ENCODE results near the gene MLLT3.

Gene MLLT3

DNA sequence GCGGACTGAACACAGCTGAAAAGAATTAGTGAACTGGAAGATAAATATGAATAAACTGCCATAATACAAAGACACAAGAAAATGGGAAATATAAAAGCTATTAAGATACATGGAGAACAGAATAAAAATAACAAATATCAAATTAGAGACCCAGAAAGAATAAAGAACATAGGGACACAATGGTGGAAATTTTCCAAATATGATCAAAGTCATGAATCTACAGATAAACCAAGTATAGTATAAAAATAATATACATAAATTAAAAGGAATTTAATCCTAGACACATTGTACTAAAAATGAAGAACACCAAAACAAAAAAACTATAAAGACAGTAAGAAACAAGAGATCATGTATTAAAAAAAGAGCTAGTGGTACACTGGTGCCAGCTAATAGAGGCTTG, 194.9 kb downstream of the MLLT3 start:
- no peak for DNase-seq

DNA sequence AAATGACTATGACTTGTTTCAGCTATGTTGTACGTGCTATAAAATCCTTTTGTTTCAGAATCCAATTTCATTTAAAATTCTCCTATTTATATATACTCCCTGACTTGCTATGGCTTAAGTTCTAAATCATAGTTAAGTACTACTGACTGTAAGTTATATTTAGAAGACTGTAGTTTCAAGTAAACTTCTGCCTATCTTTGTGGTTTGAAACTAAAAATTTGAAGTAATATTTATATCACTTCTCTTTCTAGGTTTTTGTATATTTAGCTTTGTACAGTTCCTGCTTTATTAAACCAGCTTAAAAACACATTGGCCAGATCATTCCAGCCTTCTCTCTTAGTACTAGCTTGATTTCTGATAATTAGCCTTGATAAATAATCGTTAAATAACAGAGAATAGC, 196.3 kb downstream of the MLLT3 start:
- DNase-seq: no peak

DNA sequence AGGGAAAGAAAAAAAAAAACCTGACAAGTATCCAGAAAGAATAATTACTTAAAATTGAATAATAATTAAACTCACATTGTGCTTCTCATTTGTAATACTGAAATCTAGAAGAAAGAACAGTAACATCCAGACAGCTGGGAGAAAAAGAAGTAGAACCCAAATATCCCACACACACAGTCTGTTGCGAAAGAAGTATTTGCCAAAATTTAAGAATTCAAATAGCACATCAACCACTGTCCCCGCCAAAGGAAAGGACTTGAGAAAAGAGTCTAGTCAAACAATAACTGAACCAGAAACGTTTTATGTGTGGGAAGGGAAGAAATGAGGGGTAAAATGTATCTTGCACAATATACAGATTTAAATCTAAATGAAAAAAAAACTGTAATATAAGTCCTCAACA, 202.8 kb downstream of the MLLT3 start:
- DNase-seq: no peak

DNA sequence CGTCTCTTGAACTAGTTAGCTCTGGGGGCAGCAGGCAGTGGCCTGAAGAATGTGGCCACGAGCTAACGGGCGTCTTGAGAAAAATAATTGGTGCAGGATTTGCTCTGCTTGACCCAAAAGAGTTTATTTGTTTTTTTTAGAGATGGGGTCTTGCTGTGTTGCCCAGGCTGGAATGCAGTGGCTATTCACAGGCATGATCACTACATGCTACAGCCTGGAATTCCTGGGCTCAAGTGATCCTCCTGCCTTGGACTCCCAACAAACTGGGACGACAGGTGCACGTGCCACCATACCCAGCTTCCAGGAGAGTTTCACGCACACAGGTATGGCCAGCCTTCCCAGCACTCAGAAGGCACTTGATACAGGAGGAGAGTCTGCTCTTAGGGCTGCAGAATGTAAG, 203.8 kb downstream of the MLLT3 start:
- no peak for DNase-seq

DNA sequence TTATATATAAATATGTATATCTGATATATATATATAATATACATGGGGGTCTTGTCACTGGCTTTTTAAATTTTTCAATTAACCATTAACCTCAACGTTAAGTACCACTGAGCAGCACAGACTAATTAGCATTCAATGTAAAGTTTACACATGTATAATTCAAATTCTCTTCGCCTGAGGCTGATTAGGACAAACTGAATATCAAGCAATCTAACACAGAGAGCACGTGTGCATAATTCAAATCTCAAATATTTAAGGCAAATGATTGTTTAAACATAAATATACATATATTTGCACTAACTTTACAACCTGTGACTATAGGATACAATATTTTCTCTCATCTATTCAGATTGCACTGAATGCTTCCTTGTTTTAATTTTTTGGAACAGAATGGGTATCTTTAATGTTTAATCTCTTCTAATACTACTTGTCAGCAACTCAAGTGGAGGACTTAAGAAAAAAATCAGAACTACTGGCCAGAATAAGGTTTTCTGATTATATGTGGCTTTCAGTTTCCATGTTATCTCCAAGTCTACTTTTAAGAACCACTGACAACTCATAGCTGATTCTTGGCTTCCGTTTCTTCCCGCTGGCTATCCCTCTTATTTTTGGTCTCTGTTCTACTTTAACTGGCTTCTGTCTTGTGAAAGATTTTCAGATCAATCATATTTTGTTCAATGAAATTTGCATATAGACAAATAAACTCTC, 204.8 kb downstream of the MLLT3 start:
- DNase-seq: no peak

DNA sequence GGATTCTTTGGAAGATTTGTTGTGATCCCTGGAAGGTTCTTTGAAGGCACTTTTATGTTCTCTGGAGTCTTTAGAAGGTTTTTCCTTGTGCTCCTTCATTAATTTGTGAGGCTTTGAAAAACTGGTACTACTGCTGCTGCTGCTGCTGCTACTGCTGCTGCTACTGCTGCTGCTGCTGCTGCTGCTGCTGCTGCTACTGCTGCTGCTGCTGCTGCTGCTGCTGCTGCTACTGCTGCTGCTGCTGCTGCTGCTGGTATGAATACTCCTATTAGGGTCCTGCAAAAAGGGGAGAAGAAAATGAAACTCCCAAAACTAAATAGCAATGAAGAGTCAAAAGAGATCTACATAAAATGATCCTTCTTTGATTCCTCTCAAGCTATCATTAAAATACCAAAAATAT, 208.1 kb downstream of the MLLT3 start:
- no peak for DNase-seq

DNA sequence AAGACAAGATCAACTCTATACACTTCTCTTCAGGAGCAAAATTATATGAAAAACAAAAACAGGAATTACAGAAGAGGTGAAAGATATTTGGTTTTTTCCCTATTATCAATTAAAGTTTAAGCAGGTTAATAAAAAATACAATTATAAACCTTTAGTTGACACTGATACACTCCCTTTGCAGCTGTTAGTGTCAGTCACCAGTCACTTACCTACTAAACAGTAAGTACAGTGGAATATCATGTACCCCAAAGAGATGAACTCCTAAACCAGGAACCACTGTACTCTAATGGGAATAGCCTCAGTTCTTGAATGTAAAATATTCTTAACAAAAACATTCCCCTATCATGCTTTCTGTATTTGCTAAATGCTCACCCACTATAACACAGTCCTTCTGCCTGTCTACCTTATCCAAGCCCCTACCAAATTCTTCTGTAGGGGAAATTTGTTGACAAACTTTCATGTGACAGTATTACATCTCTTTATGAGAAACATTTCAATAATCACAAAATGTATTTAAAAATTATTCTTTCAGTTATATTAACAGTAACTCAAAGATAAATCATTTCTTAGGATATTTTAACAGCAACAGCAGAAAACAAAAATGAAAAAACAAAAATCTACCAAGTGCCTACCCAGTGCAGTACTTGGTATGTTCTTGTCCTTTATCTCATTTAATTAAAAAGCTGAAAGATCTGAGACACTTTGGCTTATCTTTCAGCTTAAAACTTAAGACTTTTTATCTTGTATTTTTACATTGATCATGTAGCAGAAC, 212.8 kb downstream of the MLLT3 start:
- no peak for DNase-seq

DNA sequence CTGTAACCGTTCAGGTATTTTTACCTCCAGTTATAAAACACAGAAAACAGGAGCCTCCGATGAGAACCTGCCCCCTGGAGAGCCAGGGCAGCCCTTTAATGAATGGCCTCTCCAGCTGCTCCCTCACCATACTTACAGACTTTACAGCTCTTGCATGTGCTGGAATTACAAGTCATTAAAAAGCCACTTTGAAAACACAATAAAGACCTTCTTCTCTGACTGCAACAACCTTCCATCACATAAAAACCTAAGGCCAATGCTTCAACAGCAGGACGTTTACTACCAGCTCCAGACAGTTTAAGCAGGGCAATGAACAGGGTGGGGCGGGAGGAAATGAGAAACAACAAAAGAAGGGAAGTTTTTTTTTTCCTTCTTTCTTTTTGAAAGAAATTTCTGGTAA, 213.8 kb downstream of the MLLT3 start:
- no peak for DNase-seq

DNA sequence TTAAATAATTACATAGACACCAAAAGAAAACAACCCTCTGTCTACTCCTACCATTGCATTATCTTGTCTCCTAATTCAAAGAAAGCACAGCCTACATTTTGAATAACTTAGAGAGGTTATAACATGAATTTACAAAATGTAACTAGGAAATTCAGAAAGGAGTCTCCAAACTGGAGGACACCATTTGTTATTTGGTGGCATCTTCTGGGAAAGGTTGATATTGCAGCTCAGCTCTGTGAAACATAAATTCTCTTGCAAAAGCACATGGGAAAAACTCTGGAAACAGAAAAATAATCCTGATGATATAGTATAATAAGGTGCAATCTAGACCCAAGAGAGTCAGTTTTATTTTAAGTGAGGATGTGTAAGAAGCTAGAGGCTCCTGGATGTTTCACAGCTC, 215.3 kb downstream of the MLLT3 start:
- DNase-seq: no peak

DNA sequence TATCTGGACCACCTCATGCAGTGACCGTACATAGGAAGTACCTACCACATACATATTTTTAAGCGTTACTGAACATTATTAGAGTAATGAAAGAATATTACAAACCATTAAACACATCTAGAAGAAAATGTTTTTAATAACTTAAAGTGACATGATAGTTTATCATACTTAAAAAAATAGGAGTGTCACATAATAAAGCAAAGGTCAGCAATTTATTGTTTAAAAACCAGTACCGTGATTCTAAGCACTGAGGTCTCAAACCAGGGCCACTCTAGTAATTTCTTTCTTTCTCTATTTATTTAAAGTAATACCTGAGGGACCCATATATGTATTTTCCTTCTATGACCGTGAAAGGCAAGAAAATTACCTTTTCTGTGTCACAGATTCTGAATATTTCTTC, 216.0 kb downstream of the MLLT3 start:
- no peak for DNase-seq

DNA sequence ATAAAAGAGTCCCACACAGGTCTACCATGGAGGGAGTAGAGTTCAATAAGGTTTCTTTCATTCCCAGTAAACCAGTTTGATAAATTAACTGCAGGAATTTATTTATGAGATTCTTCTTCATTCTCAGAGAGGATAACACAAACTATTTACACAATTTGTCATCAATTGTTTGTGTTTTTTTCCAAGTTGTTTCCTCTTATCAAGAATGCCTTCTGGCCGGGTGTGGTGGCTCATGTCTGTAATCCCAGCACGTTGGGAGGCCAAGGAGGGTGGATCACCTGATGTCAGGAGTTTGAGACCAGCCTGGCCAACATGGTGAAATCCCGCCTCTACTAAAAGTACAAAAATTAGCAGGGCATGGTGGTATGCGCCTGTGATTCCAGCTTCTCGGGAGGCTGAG, 216.7 kb downstream of the MLLT3 start:
- no peak for DNase-seq

DNA sequence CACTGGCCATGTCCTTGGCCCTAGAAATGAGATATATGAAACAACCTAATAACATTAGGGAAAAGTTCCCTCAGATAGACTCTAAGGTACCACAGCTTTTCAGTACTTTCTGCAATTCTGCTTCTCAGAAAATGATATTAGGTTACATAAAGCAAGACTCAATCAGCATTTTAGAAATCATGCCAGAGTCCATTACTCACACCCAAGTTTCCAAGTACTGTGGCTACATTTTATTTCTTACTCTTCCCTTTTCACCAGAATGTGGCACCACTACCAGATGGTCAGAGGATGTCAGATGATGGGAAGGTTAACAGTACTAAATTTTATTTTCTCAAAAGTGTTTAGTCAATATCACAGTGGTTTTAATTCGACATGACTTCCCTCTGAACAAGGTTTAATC, 217.2 kb downstream of the MLLT3 start:
- DNase-seq: no peak

DNA sequence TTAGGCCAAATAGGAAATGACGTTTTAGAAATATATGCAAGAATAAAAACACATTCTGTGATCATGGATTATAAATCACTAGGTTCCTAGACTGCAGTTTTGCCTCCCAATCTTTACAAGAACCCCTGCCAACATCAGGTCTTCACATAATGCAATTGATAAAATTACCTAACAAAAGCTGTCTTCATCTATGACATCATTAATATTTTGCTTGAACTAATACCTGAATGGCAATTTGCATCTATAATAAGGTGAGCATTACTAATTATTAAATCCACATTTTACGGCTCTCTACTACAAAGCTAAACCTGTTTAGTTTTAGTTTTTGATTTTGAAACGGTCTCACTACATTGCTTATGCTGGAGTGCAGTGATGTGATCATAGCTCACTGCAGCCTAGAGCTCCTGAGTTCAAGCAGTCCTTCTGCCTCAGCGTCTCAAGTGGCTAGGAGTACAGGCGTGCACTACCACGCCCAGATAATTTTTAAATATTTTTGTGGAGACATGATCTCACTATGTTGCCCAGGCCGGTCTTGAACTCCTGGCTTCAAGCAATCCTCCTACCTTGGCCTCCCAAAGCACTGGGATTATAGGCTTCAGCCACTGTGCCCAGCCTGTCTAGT, 218.0 kb downstream of the MLLT3 start:
- no peak for DNase-seq

DNA sequence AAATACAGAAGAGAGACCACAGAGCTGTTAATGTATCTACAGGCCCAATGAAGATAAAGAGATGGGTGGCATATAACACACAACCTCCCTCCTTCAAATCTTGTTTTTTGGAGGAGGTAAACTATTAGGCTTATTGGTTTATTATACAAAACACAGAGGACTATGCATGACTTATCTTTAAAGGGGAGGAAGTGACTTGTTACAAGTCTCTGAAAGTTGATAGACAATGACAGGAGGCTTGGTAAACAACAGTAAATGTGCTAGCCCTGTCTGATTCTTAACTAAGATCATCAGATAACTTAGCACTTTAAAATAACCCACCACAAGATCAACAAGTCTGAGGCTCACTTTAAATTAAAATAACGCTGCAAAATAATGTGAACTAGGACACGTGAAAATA, 219.0 kb downstream of the MLLT3 start:
- DNase-seq: no peak

DNA sequence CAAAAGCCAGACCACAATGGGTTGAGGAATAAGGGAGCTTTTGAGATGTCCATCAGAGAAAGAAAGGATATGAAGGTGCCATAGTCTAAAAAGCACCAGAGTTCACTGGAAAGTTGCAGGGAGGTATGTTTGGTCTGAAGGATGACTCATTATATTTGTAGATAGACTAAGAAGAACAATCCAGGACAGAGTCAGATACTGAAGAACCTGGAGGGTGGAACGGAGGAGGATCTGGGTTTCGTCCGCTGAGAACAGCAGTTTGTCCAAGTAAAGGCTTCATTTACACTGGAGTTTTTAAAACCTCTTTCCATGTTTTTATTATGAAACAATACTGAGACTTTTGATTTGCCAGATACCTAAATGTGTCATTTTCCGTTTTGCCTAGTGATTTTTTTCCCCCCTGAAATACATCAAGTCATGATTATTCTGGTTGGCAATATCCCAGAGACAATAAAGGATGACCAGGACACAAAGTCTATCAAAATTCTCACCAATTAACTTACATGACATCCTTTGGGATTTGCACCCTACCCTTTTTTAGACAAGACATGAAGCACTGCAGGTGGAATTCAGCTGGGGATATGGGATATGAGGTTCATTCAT, 219.9 kb downstream of the MLLT3 start:
- DNase-seq: no peak

DNA sequence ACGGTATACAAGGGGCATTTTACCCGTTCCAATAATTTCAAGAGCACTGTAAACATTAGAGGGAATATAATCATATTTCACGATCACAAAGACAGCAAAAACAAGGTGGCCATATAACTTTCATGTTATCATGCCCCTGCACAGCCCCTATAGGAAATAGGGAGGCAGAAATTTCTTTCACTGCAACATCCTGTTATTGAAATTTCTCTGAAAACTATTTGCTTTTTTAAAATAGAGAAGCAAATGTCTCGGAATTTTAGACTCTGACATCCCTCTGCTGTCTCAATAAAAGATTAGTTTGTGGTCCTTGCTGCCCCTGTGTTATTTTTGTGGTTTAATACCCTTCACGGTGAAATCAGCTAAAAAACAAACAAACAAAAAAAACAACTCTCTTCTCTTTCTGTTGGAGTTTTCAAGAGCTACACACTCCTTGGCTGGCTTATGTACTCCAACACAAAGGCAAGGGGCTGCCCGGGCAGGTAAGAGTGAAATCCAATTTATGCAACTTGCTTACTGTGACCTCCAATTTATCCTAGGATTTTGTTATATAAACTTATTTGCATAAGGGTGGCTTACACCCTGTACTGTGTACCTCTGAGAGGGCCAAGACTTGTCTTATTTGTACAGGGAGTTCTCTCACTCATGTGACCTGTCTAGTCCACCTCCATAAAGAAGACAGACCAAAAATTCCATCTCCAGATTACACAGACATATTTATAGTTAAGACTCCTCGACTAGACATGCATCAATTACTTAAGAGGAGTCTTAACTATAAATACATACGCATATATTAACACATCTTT, 223.6 kb downstream of the MLLT3 start:
- DNase-seq: no peak

DNA sequence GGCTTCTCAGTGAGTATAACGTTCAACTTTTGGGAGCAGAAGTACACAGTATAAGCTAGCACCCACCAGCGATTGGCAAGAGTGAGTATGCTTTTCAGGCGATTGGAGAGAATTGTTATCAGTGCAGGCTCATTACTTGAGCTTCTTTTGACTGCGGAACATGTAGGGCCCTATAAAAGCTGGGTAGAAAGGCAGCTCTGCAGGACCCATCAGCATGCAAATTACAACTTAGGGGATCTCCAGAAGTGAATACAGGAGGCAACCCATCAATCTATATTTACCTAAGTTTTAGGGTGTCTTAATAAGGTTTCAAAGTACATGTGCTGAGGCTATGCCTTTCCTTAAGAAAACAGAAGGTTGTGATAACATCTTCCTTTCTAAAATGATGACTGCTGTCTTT, 225.0 kb downstream of the MLLT3 start:
- DNase-seq: no peak

DNA sequence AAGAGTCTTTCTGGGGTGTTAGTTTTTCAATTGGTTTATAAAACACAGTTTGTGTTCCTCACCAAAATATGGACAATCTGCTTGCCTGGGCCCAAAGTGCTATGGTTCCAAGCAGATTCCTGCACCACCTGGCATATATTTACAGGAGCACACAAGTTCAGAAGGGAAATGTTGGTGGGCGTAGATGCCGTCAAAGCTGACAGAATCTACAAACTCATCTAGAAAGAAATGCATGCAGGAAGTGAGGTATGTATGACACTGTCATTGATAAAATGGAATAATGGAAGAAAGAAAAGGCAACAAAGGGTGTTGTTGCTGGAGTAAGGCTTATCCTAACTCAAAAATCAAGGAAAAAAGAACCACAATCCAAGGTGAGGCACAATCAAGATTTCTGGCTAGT, 225.8 kb downstream of the MLLT3 start:
- no peak for DNase-seq

DNA sequence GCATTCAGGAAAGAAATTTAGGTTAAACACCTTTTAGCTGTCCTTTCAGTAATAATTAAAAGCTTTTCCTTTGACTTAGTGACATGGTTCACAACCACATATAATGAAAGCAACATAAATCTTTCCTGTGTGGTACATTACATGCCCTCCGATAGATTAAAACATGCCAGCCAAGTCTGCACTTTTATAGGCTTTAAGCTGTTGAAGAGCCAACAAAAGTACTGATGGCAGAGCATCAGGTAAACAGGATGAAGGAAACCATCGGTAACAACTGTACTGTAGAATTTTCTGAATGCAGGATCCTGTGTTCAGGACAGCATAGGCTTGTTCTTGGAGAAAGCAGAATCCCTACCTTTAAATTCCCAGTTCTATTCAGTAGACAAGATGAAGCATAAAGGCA, 226.6 kb downstream of the MLLT3 start:
- DNase-seq: no peak

DNA sequence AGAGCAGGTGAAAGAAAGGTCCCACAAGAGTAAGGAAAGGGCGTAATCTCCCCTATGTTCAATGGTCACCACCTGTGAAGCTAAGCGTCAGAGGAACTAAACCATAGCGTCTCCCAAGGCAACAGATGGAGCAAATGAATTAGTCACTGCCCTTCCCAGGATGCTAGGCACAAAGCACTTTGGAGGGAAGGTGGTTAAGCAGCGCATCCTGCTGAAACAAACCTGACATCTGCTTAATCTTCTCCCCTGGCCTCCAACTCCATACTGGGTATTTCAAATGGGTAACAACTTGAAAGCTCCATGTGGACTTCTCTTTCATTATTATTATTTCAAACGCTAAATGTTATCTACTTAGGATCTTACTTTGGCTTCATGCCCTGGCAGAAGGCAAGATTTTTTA, 227.3 kb downstream of the MLLT3 start:
- DNase-seq: no peak

DNA sequence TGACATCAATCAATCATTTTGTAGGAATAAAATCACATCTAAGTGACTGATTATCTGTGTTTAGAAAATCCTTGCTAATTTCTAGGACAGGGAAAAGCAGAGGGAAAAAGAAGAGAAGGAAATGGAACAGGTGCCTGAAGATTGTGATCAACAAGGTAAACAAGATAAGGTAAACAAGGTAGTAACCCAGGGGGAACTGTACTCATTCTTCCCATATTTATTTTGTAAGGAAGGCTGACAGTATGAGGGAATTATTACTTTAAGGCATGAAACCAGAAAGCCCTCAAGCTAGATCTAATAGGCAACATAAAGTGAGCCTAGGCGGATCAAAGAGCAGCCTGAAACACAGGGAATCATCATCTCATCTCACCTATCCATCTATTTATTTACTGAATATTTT, 231.1 kb downstream of the MLLT3 start:
- no peak for DNase-seq

DNA sequence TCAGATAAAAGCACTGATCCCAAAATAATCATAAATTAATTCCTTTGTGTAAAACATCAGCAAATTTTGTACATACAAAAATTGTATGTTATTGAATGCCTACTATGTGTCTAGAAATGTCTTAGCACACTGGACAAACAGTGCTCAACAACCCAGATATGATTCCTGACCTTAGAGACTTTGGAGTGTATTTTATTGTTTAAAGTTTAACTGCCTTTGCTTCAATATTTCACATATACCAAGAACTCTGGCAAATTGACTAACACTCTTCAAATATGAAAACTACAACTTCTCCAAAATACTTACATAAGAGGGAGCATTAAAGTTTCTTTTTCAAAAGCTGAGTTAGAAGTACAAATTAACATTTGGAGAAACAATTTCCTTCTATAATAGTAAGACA, 231.9 kb downstream of the MLLT3 start:
- DNase-seq: no peak
